HG03521 (cell line): ENCODE measurements around the gene SYP.
A peak's percentile ranks its signal among the peaks of the same experiment; 100 is the strongest.
"Not testable (repeated sequence)": the region's sequence is repeated elsewhere in the genome, so short reads cannot be mapped to it uniquely, and the experiment has no call there.

Experiments used
- ATAC-seq: cut with Tn5 transposase; IDR thresholded peaks from one replicate; pipeline ENCODE4 v1.9.1; 2021; ENCODE audit warnings: mild to moderate bottlenecking, moderate library complexity; ENCODE audit not compliant: unreplicated experiment

SYP gene

DNA sequence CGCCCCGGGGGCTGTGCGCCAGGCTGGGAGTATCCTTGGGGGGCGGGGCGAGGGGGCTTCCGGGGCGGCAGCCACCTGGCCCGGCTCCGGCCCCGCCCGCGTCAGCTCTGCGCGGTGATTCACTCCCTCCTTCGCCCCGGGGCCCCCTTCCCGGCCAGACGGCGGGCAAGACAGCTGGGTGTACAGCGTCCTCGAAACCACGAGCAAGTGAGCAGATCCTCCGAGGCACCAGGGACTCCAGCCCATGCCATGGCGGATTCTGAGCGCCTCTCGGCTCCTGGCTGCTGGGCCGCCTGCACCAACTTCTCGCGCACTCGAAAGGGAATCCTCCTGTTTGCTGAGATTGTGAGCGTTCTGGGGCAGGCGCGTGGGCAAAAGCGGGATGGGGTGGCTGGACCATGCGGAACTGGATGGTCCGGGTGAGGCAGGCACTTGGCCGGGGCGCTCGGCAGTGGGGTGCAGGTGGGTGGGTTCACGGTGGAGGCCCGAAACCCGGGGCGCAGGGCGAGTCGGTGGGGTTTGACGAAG lies 28.2 kb downstream of the SYP start, which contains the start of gene PLP2:
Gene PLP2 (plus strand): TSS at position 147 of the 528 bp plus-strand sequence. CDS start 103 bp downstream, at position 250.
- ATAC-seq = no peak

GRCh38 chrX:49167740-49168108 lies 32.3 kb downstream of the SYP start:
- no peak for ATAC-seq

GRCh38 chrX:49166914-49167739 lies 32.9 kb downstream of the SYP start:
- no peak for ATAC-seq

GRCh38 chrX:49165901-49166881 lies 33.8 kb downstream of the SYP start:
- peak; percentile 32 for ATAC-seq

- ATAC-seq = no peak
Observed at GRCh38 chrX:49164589-49165360, 35.2 kb downstream of the SYP start.

GRCh38 chrX:49163555-49164419 lies 36.2 kb downstream of the SYP start:
- peak; percentile 55 for ATAC-seq

- ATAC-seq = no peak
Observed at GRCh38 chrX:49162620-49163019, 37.4 kb downstream of the SYP start, which contains the start of gene MAGIX. Gene MAGIX, plus strand, starts transcription at chrX:49162758. Its CDS starts 132 bp downstream, at chrX:49162890.

DNA sequence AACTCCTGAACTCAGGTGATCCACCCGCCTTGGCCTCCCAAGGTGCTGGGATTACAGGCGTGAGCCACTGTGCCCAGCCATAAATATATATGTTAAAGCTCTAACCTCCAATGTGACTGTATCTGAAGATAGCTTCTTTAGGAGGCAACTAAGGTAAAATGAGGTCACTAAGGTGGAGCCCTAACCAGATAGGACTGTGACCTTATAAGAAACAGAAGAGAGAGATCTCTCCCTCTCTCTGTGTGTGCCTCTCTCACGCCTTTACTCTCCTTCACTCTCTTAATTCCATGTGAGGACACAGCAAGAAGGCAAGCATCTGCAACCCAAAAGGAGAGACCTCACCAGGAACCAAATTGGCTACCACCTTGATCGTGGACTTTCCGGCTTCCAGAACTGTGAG lies 38.4 kb downstream of the SYP start:
- ATAC-seq = no peak

- no peak for ATAC-seq
Observed at GRCh38 chrX:49160908-49161307, 39.1 kb downstream of the SYP start.

- no peak for ATAC-seq
Observed at GRCh38 chrX:49157194-49157593, 42.8 kb downstream of the SYP start.

DNA sequence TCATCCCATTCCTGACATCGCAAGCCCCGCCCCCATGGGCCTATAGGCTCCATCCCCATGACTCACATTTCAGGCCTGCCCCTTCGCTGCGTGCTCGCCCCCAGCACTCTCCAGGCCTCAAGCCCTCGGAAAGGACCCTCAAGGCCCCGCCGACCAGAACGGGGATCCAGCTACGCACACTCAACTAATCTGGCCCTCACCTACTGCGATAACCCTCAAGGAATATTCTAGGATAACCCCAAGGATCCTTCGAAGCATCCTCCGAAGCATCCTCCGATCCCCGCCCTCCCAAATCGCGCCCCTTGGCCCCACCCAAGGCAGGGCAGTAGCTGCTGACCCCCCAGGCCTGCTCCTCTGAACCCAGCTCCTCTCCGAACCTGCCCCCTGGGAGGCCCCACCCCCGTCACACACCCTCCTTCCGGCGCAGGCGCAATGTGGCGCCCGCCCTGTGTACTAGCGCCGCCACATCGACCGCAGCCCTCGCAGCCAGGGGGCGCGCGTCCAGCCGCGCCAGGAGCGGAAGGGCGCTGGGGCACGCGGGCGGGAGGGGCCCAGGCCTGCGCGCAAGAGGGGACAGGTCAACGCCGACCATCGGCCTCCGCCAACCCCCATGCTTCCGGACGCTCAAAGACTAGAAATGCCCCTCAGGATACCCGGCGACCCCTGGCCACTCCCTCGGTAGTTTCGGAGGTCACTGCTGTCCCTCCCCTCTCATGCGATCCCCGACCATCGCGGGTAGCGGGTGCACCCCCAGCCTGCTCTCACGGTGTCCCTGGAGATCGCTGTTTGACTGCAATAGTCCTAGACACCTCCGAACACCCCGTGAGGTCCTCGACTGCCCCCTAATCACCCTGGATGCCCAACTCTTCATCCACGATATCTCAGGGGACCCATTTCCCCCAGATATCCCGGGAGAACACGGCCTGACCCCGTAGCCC lies 43.8 kb downstream of the SYP start:
- ATAC-seq = peak; percentile 90

- no peak for ATAC-seq
Observed at GRCh38 chrX:49155243-49155899, 44.6 kb downstream of the SYP start.

GRCh38 chrX:49153467-49153866 lies 46.5 kb downstream of the SYP start:
- ATAC-seq = no peak

- ATAC-seq = not testable (repeated sequence)
Observed at GRCh38 chrX:49149291-49149690, 50.7 kb downstream of the SYP start.

DNA sequence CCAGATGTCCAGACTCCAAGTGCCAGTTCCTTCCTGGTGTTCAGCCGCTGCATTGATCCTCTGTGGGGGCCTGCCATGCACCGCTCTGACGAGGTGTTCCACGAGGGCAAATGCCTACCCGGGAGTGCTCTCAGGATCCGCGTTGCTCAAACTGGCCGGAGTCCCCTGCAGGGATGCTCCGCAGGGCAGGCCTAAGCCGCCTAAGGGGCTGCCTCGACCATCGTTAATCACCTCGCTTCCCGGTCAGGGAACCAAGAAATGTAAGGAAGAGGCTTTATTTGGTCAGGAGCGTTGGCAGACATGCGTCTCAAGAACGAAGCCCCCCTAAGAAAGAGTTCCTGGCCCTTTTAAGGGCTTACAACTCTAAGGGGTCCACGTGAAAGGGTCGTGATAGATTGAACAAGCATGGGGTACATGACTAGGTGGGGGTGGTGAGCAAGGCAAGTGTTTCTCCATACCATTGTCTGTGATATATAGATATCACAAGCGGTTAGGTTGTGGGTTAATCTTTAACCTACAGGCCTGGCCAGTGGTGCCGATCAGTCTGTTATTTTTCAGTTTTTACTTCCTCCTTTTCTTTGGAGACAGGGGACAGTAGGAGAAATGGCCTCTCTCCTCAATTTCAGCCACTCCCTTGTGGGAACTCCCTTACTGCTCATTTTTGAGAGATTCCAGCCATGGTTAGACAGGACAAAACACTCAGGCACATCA lies 51.4 kb downstream of the SYP start:
- ATAC-seq = not testable (repeated sequence)

DNA sequence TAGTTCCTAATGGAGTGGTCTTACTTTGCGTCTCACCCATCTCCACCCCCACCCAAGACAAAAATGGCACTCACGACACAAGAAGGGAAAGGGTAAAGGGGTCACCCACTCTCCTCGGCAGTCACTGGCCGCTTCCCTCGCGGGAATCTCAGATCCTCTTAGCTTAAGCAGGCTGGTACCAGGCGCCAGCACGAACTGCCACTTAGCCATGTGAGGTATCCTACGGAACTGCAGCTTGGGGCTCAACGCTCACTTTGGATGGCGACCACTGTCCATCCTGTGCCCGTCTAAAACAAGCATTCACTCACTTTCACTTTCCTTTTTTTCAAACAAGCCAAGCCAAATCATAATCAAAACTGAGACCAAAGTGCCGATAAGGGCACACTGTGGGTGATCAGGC lies 52.1 kb downstream of the SYP start:
- ATAC-seq = no peak

GRCh38 chrX:49147282-49147681 lies 52.7 kb downstream of the SYP start:
- no peak for ATAC-seq
